Lower leg skin (tissue), 3 donors: ENCODE results near the gene PKP4.

Source experiments
- CTCF ChIP-seq, 3 donors: fragments of 450-650 bp; IDR thresholded peaks; one replicate each; pipeline ENCODE4 v1.5.1; 2016; ENCODE audit warnings: antibody characterized with exemption in 3 of 3, mild to moderate bottlenecking in 3 of 3, moderate library complexity in 2 of 3
- POLR2A ChIP-seq, 2 donors: fragments of 450-650 bp; IDR thresholded peaks; one replicate each; pipeline ENCODE4 v1.6.1; 2016 to 2017; ENCODE audit warnings: antibody characterized with exemption in 2 of 2, mild to moderate bottlenecking in 1 of 2, moderate library complexity in 1 of 2

- TF ChIP-seq CTCF (IDR thresholded peaks at IDR 0.05) (no peak), POLR2A (IDR thresholded peaks at IDR 0.05) (no peak)
These were observed 177.9 kb downstream of the PKP4 start for GRCh38 chr2:158634627-158635026.
